NCI-H748 (cell line): ENCODE results near the gene PANX2.

ENCODE experiments used
- DNase-seq: peaks from one replicate; lab custom pipeline; 2025; ENCODE audit not compliant: unreplicated experiment; lab: John Stamatoyannopoulos, UW

Gene PANX2

DNA sequence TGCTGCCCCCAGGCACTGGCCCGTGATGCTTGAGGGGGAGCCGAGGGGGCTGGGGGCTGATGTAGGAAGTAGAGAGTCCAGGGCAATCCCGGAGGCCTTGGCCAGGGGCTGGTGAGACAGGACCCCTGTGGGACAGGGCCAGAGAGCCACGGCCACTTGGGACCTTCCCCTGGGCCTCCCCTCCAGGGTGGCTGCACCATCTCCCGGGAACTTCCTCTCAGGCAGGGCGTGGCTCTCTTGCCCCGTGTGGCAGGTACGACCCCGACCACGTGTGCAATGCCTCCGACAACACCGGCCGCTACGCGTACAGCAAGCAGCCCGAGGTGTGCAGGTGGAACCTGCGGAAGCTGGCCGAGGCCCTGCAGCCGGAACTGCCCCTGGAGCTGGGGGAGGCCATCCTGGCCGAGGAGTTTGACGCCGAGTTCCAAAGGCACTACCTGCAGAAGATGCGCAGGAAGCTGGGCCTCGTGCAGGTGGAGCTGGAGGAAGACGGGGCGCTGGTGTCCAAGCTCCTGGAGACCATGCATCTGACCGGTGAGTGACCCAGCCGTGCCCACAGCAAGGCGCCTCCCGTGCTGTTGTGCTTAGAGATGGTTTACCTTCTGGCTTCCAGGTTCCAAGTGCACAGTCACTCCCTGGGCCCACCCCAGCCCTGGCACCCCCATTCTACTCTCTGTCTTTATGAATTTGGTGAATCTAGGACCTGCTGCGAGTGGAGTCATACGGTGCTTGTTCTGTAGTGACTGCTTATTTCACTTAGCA lies 40.0 kb downstream of the PANX2 start:
- DNase-seq: no peak

DNA sequence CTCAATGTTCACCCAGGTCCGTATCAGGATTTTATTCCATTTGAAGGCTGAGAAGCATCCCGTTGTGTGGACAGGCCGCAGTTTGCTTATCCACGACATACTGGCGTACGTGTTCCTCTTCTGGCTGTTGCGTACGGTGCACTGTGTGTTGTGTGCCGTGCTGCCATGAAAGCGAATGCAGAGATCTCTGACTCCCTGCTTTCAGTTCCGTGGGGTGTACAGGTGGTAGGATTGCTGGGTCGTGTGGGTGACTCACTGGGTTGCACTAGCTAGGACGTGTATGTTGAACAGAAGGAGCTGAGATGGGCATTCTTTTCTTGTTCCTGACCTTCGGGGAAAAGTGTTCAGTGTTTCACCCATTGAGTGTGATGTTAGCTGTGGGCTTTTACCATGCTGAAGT lies 40.6 kb downstream of the PANX2 start:
- DNase-seq: no peak

DNA sequence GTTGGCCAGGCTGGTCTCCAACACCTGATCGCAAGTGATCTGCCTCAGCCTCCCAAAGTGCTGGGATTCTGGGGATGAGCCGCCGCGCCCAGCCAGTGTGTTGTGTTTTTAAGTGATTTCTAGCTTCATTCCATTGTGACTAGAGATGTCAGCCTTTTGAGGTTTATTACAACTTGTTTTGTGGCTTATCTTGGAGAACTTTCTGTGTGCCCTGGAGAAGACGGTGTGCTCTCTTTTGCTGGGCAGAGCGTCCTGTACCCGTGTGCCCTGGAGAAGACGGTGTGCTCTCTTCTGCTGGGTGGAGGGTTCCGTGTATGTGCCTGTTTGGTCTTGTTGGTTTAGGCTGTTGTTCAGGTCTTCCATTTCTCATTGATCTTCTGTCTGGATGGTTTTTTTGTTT lies 42.7 kb downstream of the PANX2 start:
- no peak for DNase-seq

DNA sequence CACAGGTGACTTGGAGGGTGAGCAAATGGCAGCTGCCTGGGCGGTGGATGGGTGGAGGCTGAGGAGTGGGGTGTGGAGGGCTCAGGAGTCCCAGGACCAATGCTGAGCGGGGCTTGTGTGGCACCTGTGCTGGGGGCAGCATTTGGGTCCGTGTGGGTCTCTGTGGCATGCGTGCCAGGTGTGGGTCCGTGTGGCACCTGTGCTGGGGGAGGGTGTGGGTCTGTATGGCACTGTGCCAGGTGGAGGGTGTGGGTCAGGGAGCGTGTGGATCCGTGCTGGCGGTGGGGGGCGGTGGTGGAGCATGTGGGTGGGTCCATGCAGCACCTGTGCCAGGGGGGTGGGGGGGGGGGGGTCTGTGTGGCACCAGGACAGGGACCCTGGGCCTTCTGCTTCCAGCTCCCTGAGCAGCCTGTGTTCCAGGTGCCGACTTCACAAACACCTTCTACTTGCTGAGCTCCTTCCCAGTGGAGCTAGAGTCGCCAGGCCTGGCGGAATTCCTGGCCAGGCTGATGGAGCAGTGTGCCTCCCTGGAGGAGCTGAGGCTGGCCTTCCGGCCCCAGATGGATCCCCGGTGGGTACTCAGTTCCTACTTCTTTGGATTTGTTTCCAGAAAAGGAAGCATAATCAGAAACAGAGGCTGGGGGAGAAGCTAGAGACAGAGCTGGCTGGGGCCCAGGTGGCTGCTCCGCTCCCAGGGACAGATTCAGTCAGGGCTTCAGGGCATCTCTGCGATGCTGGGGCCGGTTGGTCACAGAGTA lies 44.9 kb downstream of the PANX2 start:
- DNase-seq: no peak

DNA sequence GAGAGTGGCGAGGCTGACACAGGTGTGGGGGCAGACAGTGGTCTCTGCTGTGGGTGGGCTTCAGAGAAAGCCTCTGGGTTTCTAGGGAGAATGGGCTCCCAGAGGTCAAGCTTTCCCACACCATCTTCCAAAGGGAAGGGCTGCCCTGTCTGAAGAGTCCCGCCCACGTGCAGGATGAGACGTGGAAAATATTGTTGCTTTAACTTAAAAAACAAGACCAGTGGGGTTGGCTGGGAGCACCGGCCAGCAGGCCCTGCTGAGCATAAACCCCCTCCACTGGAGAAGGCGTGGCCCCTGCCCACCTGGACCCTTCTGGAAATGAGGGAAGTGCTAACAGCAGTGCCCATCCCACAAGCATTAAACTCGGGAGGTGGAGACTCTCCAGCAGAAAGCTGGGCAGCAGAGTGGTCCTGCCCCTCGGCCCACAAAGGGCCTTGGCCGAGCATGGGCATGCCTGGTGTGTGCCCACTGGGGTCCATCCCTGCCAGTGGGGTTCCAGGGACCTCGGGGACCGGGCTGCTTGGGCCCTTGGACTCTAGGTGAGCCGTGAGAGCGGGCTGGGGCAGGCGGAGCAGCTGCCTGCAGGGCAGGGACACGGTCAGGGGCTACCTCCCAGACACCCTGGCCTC lies 45.6 kb downstream of the PANX2 start:
- no peak for DNase-seq

DNA sequence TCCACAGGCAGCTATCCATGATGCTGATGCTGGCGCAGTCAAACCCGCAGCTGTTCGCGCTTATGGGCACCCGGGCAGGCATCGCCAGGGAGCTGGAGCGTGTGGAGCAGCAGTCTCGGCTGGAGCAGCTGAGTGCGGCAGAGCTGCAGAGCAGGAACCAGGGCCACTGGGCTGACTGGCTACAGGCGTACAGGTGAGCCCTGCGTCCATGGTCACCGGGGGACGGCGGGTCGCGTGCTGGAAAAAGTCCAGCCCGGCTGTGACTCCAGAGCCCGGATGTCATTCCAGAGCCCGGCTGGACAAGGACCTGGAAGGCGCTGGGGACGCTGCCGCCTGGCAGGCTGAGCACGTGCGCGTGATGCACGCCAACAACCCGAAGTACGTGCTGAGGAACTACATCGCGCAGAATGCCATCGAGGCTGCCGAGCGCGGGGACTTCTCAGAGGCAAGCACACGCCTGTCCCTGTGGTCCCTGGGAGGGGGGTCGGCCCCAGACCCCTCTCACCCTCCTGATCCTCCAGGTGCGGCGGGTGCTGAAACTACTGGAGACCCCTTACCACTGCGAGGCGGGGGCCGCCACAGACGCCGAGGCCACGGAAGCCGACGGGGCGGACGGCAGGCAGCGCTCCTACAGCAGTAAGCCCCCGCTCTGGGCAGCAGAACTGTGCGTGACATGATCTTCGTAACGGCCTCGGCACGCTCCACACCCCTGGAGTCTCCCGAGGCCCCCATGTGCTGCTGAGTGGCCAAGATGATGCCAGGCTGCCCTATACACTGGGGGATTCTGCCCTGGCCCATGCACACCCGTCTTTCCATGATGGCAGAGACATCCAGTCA lies 46.4 kb downstream of the PANX2 start:
- no peak for DNase-seq

DNA sequence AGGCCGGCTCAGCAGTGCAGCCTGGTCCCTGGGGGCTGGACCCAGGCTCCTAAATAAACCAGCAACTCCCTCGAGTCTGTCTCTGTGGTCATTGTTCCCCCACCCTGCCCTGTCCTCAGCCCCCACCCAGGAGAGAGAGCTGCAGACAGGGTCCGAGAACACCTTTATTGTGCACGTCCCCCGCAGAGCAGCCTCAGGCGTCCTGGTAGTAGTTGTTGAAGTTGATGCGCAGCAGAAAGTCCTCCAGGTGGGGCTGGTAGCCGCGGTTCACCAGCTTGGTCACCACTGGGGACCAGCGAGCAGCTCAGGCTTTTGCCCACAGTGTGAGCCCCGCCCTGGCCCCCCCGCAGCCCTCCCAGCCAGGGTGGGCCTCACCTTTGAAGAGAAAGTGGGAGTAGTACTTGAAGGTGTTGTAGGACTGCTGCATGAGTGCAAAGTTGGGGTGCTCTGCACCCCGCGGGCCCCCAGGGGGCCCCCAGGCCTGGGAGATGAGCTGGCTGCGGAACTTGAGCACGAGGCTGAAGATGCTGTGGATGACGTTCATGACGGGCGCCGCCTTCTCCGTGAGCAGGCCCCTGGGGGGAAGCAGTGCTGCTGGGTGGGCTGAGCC lies 47.1 kb downstream of the PANX2 start:
- no peak for DNase-seq

DNA sequence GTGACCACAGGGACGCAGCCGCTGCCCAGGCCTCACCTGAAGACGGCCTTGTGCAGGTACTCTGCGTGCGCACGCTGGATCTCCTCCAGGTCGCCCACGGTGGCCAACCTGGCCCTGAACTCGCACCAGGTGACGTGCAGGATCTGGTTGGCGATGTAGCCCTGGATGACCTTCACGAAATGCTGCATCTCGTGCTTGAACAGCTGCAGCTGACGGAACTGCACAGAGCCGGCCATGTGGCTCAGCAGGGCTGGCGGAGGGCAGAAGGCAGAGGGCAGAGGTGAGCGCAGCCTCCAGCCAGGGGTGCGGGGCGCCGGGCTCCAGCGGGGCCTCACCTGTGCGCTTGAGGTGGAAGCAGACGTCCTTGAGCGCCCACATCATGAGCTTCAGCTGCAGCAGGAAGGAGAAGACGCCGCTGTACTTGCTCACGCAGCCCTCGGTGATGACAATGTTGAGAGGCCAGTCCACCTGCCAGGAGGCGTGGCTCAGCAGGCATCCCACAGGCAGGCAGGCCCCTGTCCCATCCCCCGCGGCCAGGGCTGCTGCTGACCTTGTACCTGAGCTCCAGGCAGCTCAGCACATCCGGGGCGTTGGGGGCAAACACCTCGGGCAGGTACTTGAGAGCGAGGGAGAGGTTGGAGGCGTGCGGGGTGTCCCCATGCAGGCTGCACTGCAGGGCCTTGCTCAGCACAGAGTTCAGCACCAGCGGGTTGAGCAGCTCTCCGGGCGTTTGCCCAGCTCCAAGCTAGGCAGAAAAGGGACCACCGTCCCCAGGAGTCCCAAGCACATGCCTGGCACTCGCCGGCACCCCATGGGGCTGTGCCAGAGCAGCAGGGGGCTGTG lies 47.8 kb downstream of the PANX2 start:
- DNase-seq: peak; percentile 18

DNA sequence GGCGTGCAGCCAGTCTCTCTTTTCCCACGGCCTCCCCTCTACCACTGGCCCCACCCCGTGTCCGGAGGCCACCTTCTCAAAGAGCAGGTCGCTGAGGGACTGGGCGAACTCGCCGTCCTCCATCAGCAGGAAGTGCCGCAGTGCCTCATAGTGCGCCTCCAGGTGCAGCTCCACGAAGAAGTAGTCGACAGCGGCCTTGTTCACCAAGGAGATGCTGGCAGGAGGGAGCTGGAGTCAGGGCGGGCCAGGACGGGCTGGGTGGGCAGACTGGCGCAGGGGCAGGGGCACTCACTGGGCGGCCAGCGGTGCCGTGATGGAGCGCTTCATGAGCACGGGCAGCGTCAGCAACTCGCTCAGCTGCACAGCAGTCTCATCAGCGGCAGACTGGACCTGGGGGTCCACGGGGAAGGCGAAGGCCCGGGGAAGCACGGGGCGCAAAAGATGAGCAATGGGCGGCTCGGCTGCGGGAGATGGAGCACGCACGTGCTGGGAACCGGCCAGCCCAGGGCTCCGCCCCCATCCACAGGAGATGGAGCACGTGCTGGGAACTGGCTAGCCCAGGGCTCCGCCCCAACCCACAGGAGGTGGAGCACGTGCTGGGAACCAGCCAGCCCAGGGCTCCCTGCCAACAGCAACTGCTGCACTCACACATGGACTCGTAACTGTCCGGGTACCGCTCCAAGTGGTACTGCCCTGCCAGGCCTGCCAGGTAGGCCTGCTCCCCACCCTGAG lies 48.6 kb downstream of the PANX2 start:
- DNase-seq: peak; percentile 47

DNA sequence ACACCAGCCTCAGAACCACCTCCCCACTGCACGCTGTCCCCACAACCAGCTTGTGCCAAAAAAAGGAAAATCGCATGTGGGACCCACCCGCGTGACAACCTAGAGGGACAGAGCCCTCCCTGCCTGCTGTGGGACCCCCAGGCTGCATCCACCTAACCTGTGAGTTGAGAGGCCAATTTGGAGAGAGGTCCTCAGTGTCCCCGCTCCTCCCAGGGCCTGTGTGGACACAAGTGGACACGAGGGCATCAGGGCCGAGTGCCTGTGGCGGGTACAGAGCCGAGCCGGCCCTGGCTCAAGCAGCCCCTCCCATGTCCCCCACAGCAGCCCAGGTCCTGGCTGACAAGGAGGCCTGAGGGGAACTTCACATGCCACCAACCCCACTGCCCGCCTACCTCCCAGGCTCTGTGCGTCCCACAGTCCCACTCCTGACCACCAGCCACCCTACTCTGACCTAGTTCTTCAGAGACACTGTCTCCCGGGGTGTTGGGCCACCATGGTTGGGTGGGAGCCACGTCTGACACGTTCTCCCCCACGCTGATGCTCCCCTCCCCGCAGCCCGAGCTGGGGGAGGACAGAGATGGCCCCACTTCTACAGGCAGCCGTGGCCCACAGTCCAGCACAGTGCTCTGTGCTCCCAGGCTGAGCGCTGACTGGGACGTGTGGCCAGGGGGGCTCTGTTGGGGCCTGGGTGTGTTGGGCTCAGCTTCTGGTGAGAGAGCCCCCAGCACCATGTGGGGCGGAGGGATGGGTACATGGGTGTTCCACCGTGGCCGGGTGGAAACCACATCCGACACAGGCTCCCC lies 49.5 kb downstream of the PANX2 start:
- no peak for DNase-seq

DNA sequence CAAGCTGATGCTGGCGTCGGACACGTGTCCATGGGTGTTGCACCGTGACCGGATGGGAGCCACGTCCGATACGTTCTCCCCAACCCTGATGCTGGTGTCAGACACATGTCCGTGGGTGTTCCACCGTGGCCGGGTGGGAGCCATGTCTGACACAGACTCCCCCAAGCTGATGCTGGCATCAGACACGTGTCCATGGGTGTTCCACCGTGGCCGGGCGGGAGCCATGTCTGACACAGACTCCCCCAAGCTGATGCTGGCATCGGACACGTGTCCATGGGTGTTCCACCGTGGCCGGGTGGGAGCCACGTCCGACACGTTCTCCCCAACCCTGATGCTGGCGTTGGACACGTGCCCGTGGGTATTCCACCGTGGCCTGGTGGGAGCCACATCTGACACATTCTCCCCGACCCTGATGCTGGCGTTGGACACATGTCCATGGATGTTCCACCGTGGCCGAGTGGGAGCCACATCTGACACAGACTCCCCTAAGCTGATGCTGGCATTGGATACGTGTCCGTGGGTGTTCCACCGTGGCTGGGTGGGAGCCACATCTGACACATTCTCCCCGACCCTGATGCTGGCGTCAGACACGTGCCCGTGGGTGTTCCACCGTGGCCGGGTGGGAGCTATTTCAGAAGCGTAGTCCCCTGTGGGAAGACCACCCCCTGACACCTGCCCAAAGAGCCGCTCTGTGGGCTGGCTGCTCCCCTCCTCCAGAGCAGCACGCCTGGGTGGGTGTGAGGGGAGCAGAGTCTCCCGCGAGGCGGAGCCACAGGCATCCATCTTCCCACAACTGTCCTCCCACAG lies 50.3 kb downstream of the PANX2 start:
- no peak for DNase-seq

DNA sequence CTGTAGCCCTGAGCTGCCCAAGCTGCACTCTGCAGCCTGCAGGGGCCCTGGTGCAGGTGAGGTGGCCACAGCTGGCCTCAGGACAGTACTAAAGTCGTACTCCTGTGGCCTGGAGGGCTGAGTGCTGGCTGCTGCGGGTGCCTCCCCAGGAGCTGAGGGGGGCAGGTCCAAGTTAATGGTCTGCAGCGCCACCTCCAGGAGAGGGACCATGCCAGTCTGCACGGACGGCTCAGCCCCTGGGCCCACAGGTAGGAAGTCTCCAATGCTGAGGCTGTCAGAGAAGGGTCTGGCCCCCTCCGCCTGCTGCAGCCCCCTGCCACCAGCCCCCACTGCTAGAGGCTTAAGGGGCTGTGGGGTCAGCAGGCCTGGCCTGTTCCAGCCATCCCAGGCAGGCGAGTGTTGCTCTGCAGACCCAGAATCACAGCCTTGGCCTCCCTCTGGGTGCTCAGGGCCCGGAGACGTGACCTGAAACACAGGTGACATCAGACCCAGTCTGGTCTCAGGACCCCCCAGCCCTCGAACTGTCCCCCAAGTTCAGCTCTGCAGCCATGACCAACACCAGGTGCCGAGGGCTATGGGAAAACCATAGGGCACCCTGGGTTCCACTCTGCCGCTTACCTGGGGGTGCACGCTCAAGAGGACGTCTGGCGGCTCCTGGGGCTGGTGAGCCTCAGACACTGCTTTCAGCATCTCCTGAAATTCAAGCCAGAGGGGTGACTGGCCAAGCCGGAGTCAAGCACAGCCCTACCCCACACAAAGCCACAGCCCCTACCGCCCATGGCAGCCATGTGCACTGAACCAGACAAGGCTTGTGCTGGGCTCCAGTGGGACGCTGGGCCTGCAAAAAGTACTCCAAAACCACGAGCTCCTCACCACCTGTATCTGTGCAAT lies 51.1 kb downstream of the PANX2 start:
- DNase-seq: no peak

DNA sequence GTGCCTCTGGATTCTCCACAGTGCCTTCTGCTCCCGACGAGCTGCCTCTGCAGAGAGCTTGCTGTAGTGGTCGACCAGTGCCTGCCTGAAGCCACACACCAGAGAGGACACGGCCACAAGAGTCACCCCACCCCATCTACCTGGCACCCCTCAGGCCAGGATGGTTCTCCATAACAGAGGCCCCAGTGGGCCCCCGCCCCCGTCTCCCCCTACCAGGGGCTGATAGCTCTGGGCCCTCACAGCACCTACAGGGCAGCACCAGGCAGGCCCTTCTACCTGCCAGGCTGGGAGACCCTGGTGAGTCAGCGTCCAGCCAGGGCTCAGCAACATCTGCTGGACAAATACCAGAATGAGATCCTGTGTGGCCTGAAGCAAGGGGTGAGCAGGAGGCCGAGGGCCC lies 52.0 kb downstream of the PANX2 start:
- DNase-seq: no peak

DNA sequence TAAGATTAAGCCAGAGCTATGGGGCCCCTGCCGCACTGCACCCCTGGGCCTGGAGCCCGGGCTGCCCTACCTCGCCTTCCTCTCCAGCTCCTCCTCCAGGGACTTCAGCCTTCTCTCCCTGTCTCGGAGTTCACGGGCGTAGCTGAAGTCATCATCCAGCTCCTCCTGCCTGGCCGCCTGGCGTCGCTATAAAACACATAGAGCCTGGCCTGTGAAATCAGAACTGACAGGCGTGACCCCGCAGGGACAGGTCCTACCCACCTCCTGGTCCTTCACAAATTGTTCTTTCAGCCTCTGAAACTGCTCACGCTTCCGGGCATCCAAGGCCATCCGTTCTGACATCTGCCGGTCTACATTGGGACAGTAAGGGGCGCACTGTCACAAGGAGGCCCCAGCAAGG lies 53.5 kb downstream of the PANX2 start:
- DNase-seq: no peak

DNA sequence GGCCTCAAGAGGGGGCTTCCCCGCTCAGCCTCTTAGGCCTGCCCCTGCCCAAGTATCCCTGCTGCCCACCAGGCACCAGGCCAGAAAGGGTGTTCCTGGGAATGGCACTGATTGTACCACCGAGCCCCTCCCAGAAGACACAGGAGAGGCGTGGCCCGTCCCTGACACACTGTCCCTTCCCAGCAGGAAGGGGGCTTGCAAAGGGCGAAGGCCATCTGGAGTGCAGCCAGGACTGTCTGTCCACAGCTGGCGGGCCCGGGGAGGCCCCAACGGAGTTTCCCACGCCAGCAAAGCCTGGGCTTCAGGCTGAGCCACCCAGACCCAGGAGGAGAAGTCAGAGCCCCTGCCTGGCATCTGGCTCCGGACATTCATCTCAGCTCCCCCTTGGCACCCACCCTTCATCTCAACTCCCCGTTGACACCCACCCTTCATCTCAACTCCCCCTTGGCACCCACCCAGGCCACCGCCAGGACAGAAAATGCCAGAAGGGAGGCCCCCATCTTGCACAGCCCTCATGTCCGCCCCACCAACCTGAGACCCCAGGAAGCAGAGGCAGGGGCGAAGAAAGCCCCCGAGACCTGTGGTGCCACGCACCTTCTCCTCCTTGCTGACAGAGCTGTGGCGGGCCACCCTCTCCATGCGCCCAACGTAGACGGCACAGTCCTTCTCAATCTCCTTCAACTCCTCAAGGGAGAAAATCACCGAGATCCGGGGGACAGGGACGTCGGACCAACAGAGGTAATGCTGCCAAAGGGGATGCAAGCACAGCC lies 54.9 kb downstream of the PANX2 start:
- no peak for DNase-seq
